ENCODE measurements around the gene GPR85.

DNA sequence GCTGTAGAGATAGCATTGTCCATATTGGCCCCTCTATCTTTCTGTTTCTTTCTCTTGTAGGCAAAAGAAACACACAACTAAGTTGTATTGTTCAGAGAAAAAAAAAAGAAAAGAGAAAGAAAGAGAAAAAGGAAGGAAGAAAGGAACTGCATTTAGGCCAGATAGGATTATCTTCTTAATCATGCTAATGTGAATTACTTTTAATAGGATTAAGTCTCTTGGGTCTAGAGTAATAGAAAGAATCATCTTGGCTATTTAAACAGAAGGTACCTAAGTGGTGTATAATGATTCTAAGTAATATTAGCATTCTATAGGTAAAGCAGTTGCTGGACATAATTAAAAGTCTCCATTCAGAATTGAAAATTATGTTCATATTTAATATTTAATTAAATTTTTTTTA, 42.2 kb downstream of the GPR85 start:
- TF ChIP-seq, protein P1, sequence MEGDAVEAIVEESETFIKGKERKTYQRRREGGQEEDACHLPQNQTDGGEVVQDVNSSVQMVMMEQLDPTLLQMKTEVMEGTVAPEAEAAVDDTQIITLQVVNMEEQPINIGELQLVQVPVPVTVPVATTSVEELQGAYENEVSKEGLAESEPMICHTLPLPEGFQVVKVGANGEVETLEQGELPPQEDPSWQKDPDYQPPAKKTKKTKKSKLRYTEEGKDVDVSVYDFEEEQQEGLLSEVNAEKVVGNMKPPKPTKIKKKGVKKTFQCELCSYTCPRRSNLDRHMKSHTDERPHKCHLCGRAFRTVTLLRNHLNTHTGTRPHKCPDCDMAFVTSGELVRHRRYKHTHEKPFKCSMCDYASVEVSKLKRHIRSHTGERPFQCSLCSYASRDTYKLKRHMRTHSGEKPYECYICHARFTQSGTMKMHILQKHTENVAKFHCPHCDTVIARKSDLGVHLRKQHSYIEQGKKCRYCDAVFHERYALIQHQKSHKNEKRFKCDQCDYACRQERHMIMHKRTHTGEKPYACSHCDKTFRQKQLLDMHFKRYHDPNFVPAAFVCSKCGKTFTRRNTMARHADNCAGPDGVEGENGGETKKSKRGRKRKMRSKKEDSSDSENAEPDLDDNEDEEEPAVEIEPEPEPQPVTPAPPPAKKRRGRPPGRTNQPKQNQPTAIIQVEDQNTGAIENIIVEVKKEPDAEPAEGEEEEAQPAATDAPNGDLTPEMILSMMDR (IDR thresholded peaks at IDR 0.05; ENCODE audit: insufficient read depth, low read length) = no peak
- no peak for TF ChIP-seq POLR2AphosphoS5 (IDR thresholded peaks at IDR 0.05; ENCODE audit: low read depth)
- TF ChIP-seq, protein P2, sequence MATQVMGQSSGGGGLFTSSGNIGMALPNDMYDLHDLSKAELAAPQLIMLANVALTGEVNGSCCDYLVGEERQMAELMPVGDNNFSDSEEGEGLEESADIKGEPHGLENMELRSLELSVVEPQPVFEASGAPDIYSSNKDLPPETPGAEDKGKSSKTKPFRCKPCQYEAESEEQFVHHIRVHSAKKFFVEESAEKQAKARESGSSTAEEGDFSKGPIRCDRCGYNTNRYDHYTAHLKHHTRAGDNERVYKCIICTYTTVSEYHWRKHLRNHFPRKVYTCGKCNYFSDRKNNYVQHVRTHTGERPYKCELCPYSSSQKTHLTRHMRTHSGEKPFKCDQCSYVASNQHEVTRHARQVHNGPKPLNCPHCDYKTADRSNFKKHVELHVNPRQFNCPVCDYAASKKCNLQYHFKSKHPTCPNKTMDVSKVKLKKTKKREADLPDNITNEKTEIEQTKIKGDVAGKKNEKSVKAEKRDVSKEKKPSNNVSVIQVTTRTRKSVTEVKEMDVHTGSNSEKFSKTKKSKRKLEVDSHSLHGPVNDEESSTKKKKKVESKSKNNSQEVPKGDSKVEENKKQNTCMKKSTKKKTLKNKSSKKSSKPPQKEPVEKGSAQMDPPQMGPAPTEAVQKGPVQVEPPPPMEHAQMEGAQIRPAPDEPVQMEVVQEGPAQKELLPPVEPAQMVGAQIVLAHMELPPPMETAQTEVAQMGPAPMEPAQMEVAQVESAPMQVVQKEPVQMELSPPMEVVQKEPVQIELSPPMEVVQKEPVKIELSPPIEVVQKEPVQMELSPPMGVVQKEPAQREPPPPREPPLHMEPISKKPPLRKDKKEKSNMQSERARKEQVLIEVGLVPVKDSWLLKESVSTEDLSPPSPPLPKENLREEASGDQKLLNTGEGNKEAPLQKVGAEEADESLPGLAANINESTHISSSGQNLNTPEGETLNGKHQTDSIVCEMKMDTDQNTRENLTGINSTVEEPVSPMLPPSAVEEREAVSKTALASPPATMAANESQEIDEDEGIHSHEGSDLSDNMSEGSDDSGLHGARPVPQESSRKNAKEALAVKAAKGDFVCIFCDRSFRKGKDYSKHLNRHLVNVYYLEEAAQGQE (IDR thresholded peaks at IDR 0.05; ENCODE audit: insufficient replicate concordance, low read depth) = no peak
- TF ChIP-seq GABPA (IDR thresholded peaks at IDR 0.05; ENCODE audit: low read depth) = no peak
- no peak for TF ChIP-seq SPI1 (IDR thresholded peaks at IDR 0.05; ENCODE audit: borderline replicate concordance, low read depth)

All from HL-60 (cell line).